ENCODE results near the gene PHLPP2. TPM values are rescaled to one million over a fixed set of nuclear protein-coding genes. Genes with fewer than 3 reads are reported as not detected.

The PHLPP2 gene
- total and polyA plus RNA-seq, 7 donors, result 8.2 to 19.0 (median 11.4) TPM

DNA sequence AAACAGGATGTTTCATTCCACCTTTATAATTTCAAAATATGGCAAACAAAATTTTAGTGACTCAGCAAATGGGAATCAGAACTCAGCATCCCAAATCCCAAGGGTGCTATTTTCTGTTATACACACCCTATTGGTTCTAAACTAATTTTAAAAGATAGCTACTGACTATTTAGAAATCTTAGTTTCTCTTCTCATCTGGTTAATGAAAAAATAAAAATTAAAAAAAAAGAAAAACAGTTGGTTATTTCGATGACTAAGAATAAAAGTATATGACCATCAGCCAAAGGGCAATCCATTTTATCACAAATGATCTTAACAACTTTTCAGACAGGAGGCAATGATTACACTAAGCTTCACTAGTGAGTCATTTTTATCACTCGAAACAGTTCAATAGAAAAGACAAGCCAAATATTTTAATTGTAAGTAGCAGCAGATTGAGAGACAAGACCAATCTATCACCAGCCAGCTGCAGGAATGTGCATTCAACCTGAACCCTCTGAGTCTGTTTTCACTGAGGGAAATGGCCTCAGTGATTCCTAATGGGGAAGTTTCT lies 15.2 kb downstream of the PHLPP2 start:
- no peak for TF ChIP-seq POLR2AphosphoS5 (IDR thresholded peaks at IDR 0.05)
- TF ChIP-seq POLR2A (IDR thresholded peaks at IDR 0.05), result no peak
- TF ChIP-seq, protein P1, sequence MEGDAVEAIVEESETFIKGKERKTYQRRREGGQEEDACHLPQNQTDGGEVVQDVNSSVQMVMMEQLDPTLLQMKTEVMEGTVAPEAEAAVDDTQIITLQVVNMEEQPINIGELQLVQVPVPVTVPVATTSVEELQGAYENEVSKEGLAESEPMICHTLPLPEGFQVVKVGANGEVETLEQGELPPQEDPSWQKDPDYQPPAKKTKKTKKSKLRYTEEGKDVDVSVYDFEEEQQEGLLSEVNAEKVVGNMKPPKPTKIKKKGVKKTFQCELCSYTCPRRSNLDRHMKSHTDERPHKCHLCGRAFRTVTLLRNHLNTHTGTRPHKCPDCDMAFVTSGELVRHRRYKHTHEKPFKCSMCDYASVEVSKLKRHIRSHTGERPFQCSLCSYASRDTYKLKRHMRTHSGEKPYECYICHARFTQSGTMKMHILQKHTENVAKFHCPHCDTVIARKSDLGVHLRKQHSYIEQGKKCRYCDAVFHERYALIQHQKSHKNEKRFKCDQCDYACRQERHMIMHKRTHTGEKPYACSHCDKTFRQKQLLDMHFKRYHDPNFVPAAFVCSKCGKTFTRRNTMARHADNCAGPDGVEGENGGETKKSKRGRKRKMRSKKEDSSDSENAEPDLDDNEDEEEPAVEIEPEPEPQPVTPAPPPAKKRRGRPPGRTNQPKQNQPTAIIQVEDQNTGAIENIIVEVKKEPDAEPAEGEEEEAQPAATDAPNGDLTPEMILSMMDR (IDR thresholded peaks at IDR 0.05), result no peak
- no peak for TF ChIP-seq EP300 (IDR thresholded peaks at IDR 0.05)
- WGBS, 2 donors, result 16 to 69% methylated on average over 2 of the region's 2 CpGs
- Histone ChIP-seq H3K36me3 (peaks cover 0 to 10% (median 0%) of the 10 kb centered on the region in 4 donors), H3K9me3 (no peaks in the 10 kb centered on the region), H3K27me3 (no peaks in the 10 kb centered on the region), H3K4me3 (no peak overlapping the region), H3K4me1 (peaks cover 0 to 4% (median 2%) of the 10 kb centered on the region in 4 donors), H3K27ac (no peak overlapping the region)
- intact Hi-C loops (cut with DNase I), result no loop called here
- no peak for DNase-seq

DNA sequence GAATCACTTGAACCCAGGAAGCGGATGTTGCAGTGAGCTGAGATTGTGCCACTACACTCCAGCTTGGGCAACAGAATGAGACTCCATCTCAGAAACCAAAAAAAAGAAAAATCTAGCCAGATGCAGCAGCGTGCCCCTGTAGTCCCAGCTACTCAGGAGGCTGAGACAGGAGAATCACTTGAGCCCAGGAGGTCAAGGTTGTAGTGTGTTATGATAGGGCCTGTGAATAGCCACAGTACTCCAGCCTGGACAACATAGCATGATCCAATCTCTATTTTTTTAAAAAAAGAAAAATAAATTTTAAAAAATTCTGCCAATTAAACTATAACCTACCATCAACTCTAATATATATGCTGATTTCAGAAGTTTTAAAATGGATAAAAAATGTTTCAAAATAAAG lies 15.8 kb downstream of the PHLPP2 start:
- 92 to 97% methylated on average over 2 of the region's 2 CpGs for WGBS, 2 donors
- peaks cover 0 to 4% (median 0%) of the 10 kb centered on the region in 4 donors for H3K36me3 ChIP-seq
- TF ChIP-seq, protein P1 (IDR thresholded peaks at IDR 0.05), result no peak
- TF ChIP-seq POLR2AphosphoS5 (IDR thresholded peaks at IDR 0.05) (no peak), POLR2A (IDR thresholded peaks at IDR 0.05) (no peak), EP300 (IDR thresholded peaks at IDR 0.05) (no peak)
- H3K9me3 ChIP-seq, result no peaks in the 10 kb centered on the region
- no peaks in the 10 kb centered on the region for H3K27me3 ChIP-seq
- H3K4me3 ChIP-seq, result no peak overlapping the region
- DNase-seq, result no peak
- peaks cover 0 to 4% (median 2%) of the 10 kb centered on the region in 4 donors for H3K4me1 ChIP-seq
- intact Hi-C loops (cut with DNase I), result no loop called here
- no peak overlapping the region for H3K27ac ChIP-seq

DNA sequence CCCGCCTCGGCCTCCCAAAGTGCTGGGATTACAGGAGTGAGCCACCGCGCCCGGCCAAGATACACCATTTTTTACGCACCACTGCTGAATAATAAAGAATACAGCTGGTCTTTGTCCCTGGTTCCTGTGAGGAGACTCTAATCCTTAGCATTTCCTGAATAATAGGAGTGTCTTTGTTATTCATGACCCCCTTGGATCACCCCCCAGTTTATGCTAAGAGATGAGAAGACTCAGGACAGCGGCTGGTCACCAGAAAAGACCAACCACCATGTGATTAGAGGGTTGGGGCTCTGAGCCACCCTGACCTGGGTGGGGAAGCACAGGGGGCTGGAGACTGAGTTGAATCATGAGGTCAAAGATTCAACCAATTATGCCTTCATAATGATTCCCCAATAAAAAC lies 17.3 kb downstream of the PHLPP2 start:
- Histone ChIP-seq H3K9me3 (no peaks in the 10 kb centered on the region), H3K4me1 (peaks cover 0 to 4% (median 2%) of the 10 kb centered on the region in 4 donors), H3K4me3 (no peak overlapping the region), H3K27ac (no peak overlapping the region), H3K36me3 (peaks cover 0 to 3% (median 0%) of the 10 kb centered on the region in 4 donors), H3K27me3 (no peaks in the 10 kb centered on the region)
- TF ChIP-seq, protein P1 (IDR thresholded peaks at IDR 0.05), result no peak
- TF ChIP-seq POLR2A (IDR thresholded peaks at IDR 0.05), result no peak
- TF ChIP-seq EP300 (IDR thresholded peaks at IDR 0.05), result no peak
- no peak for TF ChIP-seq POLR2AphosphoS5 (IDR thresholded peaks at IDR 0.05)
- 95 to 98% methylated on average over 7 of the region's 7 CpGs for WGBS, 2 donors
- DNase-seq, result no peak
- intact Hi-C loops (cut with DNase I), result no loop called here

DNA sequence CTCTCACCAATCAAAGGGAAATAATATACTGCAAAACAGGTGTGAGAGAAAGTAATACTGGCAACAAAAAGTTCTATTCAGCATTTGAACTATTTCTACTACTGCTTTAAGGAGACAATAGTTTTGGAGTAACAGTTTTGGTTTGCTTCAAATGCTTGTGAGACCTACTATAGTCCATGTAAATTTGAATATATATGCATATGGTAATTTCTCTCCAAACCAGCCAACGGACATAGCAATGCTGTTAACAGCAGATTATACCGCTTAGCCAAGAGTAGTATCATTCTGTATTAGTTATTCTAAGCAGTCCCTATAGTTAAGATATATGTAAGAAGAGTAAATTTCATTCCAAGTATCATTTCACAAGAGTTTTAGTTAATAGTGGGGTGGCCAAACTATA lies 18.5 kb downstream of the PHLPP2 start:
- intact Hi-C loops (cut with DNase I), result no loop called here
- TF ChIP-seq EP300 (IDR thresholded peaks at IDR 0.05), result no peak
- TF ChIP-seq POLR2AphosphoS5 (IDR thresholded peaks at IDR 0.05), result no peak
- TF ChIP-seq POLR2A (IDR thresholded peaks at IDR 0.05), result no peak
- TF ChIP-seq, protein P1 (IDR thresholded peaks at IDR 0.05), result no peak
- Histone ChIP-seq H3K9me3 (no peaks in the 10 kb centered on the region), H3K4me3 (no peak overlapping the region), H3K27me3 (no peaks in the 10 kb centered on the region), H3K27ac (no peak overlapping the region), H3K4me1 (peaks cover 0 to 4% (median 0%) of the 10 kb centered on the region in 4 donors), H3K36me3 (peaks cover 0 to 8% (median 0%) of the 10 kb centered on the region in 4 donors)
- 95% methylated on average over 2 of the region's 2 CpGs for WGBS, 2 donors
- DNase-seq, result no peak

DNA sequence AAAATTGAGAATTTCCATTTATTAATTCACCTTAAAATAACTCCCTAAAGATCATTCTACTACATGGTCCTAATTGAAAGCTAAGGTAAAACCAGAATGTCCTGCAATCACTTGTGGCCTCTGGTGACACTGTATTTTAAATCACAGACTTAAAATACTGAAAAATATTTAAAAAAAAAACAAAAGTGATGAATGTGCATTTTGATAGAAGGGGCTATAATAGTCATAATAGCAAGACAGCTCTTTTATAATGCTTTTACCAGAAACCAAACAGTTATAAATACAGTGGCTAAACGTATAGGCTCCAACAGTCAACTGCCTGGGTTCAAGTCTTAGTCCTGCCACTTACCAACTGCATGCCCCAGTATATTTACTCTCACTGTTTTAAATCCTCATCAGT lies 21.2 kb downstream of the PHLPP2 start:
- intact Hi-C loops (cut with DNase I), result no loop called here
- no peak for TF ChIP-seq POLR2AphosphoS5 (IDR thresholded peaks at IDR 0.05)
- TF ChIP-seq, protein P1 (IDR thresholded peaks at IDR 0.05), result no peak
- TF ChIP-seq EP300 (IDR thresholded peaks at IDR 0.05), result no peak
- TF ChIP-seq POLR2A (IDR thresholded peaks at IDR 0.05), result no peak
- no peaks in the 10 kb centered on the region for H3K4me1 ChIP-seq
- peaks cover 0 to 30% (median 3%) of the 10 kb centered on the region in 4 donors for H3K36me3 ChIP-seq
- no peaks in the 10 kb centered on the region for H3K27me3 ChIP-seq
- no peak overlapping the region for H3K27ac ChIP-seq
- no peaks in the 10 kb centered on the region for H3K9me3 ChIP-seq
- no peak for DNase-seq
- no peak overlapping the region for H3K4me3 ChIP-seq
- WGBS, 2 donors, result 72 to 84% methylated on average over 1 of the region's 1 CpG
